ENCODE measurements around the gene SYNPR. TPM values are rescaled to one million over a fixed set of nuclear protein-coding genes. Genes with fewer than 3 reads are reported as not detected.

Gene SYNPR
- polyA plus RNA-seq, 1 donor from 2014 or later: 2.0 TPM

DNA sequence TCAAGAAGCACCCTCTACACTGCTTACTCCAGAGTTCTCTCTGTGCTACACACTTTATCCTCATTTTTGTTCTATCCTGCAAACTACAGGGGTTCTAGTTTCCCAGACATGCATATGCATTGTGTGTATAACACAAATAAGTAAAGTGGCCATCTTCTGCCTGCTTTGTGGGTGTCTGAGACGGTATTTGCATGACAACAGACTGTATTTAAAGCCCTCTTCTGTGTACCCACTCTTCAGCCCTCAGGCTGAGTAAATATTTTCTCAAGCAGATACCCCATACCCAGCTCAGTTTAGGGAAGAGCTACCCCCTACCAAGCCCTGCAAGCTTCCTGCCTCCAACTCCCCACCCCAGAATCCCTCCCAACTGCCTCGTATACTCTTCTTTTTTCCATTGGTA, 31.7 kb downstream of the SYNPR start:
- Histone ChIP-seq H3K9ac (ENCODE audit: low read length) (no peak overlapping the region), H3K36me3 (ENCODE audit: insufficient read depth, low read length) (no peaks in the 10 kb centered on the region), H2AFZ (ENCODE audit: low read depth, low read length) (no peak overlapping the region), H3K4me3 (ENCODE audit: low read length) (no peak overlapping the region), H3K27me3 (ENCODE audit: insufficient read depth, low read depth, low read length) (no peaks in the 10 kb centered on the region), H3K9me3 (ENCODE audit: low read length) (no peaks in the 10 kb centered on the region), H3K9me2 (ENCODE audit: insufficient read depth, low read length) (no peaks in the 10 kb centered on the region), H3K79me2 (replicated peaks; ENCODE audit: insufficient read depth, low read length) (no peaks in the 10 kb centered on the region), H3K4me2 (ENCODE audit: low read length) (no peak overlapping the region), H3F3A (ENCODE audit: insufficient read depth, low read length, poor library complexity, severe bottlenecking) (no peaks in the 10 kb centered on the region), H3K27ac (ENCODE audit: low read length) (no peak overlapping the region), H4K20me1 (ENCODE audit: insufficient read depth) (no peaks in the 10 kb centered on the region)
- TF ChIP-seq POLR2AphosphoS5 (IDR thresholded peaks at IDR 0.05) (no peak), EZH2 (IDR thresholded peaks at IDR 0.05; ENCODE audit: borderline replicate concordance, insufficient read depth, low read length, poor library complexity, severe bottlenecking) (no peak), RAD21 (conservative IDR thresholded peaks at IDR 0.05) (no peak), SMC3 (conservative IDR thresholded peaks at IDR 0.05; ENCODE audit: poor library complexity) (no peak), CTCF (IDR thresholded peaks at IDR 0.05; ENCODE audit: poor library complexity, severe bottlenecking) (no peak), TAF1 (IDR thresholded peaks at IDR 0.05; ENCODE audit: low read depth) (no peak), MXI1 (conservative IDR thresholded peaks at IDR 0.05; ENCODE audit: poor library complexity, severe bottlenecking) (no peak), EP300 (conservative IDR thresholded peaks at IDR 0.05; ENCODE audit: poor library complexity, severe bottlenecking) (no peak), REST (IDR thresholded peaks at IDR 0.05; ENCODE audit: borderline replicate concordance) (no peak)

GRCh38 chr3:63323766-63324165, 45.7 kb downstream of the SYNPR start:
- Histone ChIP-seq H3K4me2 (ENCODE audit: low read length) (no peak overlapping the region), H3K27ac (ENCODE audit: low read length) (no peak overlapping the region), H3K9ac (ENCODE audit: low read length) (no peak overlapping the region), H3F3A (ENCODE audit: insufficient read depth, low read length, poor library complexity, severe bottlenecking) (no peaks in the 10 kb centered on the region), H3K9me2 (ENCODE audit: insufficient read depth, low read length) (no peaks in the 10 kb centered on the region), H2AFZ (ENCODE audit: low read depth, low read length) (no peak overlapping the region), H4K20me1 (ENCODE audit: insufficient read depth) (no peaks in the 10 kb centered on the region), H3K4me3 (ENCODE audit: low read length) (no peak overlapping the region), H3K27me3 (ENCODE audit: insufficient read depth, low read depth, low read length) (no peaks in the 10 kb centered on the region), H3K79me2 (replicated peaks; ENCODE audit: insufficient read depth, low read length) (no peaks in the 10 kb centered on the region), H3K9me3 (ENCODE audit: low read length) (no peaks in the 10 kb centered on the region), H3K36me3 (ENCODE audit: insufficient read depth, low read length) (no peaks in the 10 kb centered on the region)
- TF ChIP-seq EP300 (conservative IDR thresholded peaks at IDR 0.05; ENCODE audit: poor library complexity, severe bottlenecking) (no peak), CTCF (IDR thresholded peaks at IDR 0.05; ENCODE audit: poor library complexity, severe bottlenecking) (no peak), SMC3 (conservative IDR thresholded peaks at IDR 0.05; ENCODE audit: poor library complexity) (no peak), MXI1 (conservative IDR thresholded peaks at IDR 0.05; ENCODE audit: poor library complexity, severe bottlenecking) (no peak), REST (IDR thresholded peaks at IDR 0.05; ENCODE audit: borderline replicate concordance) (no peak), EZH2 (IDR thresholded peaks at IDR 0.05; ENCODE audit: borderline replicate concordance, insufficient read depth, low read length, poor library complexity, severe bottlenecking) (no peak), RAD21 (conservative IDR thresholded peaks at IDR 0.05) (no peak), TAF1 (IDR thresholded peaks at IDR 0.05; ENCODE audit: low read depth) (no peak), POLR2AphosphoS5 (IDR thresholded peaks at IDR 0.05) (no peak)
